ENCODE results near the gene KIRREL1. TPM values are rescaled to one million over a fixed set of nuclear protein-coding genes. Genes with fewer than 3 reads are reported as not detected.

Gene KIRREL1
- total RNA-seq, 3 donors from 2014 or later, result 3.4 to 29.5 (median 13.5) TPM

DNA sequence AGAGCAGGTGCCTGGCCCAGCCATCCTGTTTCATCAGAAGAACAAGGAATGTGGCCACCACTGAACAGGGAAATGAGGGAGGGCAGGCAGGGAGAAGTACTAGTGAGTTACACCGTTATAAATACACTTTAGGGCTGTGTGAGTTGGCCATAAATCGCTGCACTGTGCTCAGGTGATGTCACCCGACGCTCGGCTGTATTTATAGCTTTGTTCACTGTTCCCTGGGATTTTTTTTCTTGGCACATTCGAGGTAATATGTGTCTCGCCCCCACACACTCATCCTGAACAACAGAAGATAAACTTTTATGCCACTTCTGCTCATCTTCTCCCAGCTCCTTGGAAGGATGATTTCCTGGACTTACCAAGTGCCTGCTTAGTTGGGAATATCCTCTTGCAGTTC, 9.0 kb upstream of the KIRREL1 start:
- peak in 1 of 3 donors; percentile 28 for DNase-seq
- Histone ChIP-seq H3K36me3 (ENCODE audit: low read depth) (no peaks in the 10 kb centered on the region), H3K9me3 (no peaks in the 10 kb centered on the region), H3K4me1 (ENCODE audit: low read depth) (no peaks in the 10 kb centered on the region), H3K4me3 (no peak overlapping the region)
- TF ChIP-seq, protein P1, sequence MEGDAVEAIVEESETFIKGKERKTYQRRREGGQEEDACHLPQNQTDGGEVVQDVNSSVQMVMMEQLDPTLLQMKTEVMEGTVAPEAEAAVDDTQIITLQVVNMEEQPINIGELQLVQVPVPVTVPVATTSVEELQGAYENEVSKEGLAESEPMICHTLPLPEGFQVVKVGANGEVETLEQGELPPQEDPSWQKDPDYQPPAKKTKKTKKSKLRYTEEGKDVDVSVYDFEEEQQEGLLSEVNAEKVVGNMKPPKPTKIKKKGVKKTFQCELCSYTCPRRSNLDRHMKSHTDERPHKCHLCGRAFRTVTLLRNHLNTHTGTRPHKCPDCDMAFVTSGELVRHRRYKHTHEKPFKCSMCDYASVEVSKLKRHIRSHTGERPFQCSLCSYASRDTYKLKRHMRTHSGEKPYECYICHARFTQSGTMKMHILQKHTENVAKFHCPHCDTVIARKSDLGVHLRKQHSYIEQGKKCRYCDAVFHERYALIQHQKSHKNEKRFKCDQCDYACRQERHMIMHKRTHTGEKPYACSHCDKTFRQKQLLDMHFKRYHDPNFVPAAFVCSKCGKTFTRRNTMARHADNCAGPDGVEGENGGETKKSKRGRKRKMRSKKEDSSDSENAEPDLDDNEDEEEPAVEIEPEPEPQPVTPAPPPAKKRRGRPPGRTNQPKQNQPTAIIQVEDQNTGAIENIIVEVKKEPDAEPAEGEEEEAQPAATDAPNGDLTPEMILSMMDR (IDR thresholded peaks at IDR 0.05), result no peak
- intact Hi-C loops (cut with DNase I, micrococcal nuclease), result no loop called here
- ATAC-seq, result peak; percentile 98

DNA sequence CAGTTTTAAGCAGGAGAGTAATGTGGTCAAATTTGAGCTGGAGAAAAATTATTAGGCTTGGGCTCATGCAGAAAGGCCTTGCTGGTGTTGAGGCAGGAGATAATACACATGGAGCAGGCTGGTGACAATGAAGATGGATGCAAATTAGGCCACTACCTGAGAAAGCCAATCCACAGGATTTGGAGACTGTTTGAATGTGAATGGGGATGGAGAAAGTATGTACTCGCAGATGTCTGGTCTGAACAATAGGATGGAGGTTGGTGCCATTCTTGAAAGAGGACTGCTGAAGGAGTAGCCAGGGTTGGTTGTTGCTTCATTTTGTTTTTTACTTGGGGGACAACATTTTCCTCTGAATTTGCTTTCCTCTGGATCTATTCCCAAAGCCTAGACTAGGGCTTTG, 8.0 kb upstream of the KIRREL1 start:
- no peaks in the 10 kb centered on the region for H3K36me3 ChIP-seq (ENCODE audit: low read depth)
- no peak overlapping the region for H3K4me3 ChIP-seq
- TF ChIP-seq, protein P1 (IDR thresholded peaks at IDR 0.05), result no peak
- H3K9me3 ChIP-seq, result no peaks in the 10 kb centered on the region
- DNase-seq (no peak), ATAC-seq (no peak)
- no peaks in the 10 kb centered on the region for H3K4me1 ChIP-seq (ENCODE audit: low read depth)
- intact Hi-C loops (cut with DNase I, micrococcal nuclease), result no loop called here

DNA sequence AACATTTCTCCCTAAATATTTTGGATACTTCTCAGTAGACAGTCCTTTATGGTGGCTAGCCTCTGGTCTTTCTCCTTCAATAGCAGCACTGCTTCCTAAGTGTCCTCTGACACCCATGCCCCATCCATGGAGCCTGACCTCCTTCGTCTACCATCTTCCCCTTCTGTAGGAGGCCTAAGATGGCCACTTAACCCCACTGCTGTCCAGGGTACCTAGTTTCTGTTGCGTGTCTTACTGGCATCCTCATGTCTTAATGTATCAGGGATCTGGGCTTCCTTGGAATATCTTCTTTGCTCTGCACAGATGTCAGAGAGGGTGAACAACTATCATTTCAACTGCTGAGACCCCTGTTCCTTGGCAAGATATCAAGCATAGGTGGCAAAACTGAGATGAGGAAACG, 5.4 kb upstream of the KIRREL1 start:
- H3K4me3 ChIP-seq, result no peak overlapping the region
- H3K4me1 ChIP-seq (ENCODE audit: low read depth), result peaks cover 2% of the 10 kb centered on the region
- TF ChIP-seq, protein P1 (IDR thresholded peaks at IDR 0.05), result no peak
- no peaks in the 10 kb centered on the region for H3K9me3 ChIP-seq
- ATAC-seq (no peak), DNase-seq (no peak)
- intact Hi-C loops (cut with DNase I, micrococcal nuclease), result no loop called here
- H3K36me3 ChIP-seq (ENCODE audit: low read depth), result no peaks in the 10 kb centered on the region

DNA sequence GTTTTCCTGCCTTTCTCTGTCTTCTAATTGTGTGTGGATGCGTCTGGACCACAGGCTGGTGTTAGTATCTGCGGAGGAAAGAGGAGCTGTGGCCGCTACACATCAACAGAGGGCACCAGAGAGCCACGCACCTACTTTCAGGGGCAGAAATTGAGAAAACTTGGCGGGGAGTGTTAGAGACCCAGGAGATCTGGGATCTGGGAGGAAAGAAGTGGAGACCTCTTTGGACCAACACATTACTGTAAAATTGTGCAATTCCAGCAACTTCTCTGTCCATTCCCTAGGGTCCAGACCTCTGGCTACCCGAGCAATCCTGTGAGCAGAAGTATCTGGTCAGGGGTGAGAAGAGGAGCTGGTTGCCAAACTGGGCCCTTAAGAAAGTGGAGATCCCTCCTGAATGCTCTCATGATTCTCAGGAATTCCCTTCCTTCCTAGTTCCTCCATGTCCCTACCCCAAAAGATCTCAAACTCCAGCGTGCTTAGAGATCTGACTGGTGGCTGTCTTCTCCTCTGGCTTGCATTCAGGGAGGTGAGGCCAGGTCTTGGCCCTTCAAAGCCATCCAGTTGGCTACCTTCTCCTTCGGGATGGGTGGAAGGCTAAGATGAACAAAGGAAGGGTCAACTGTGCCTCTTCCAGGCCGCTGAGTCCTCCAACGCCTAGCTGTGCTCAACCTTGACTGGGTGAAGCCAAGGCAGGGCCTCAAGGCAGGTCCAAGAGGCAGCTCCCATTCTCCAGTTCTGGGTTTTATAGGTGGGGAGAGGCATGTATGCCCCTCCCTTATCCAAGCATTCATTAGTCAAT, 1.2 kb upstream of the KIRREL1 start:
- Histone ChIP-seq H3K4me3 (no peak overlapping the region), H3K36me3 (ENCODE audit: low read depth) (no peaks in the 10 kb centered on the region), H3K4me1 (ENCODE audit: low read depth) (peaks cover 2% of the 10 kb centered on the region), H3K9me3 (no peaks in the 10 kb centered on the region)
- peak in 2 of 3 donors; percentile 72 to 80 for DNase-seq
- TF ChIP-seq, protein P1 (IDR thresholded peaks at IDR 0.05), result peak; percentile 92
- peak; percentile 77 for ATAC-seq
- intact Hi-C loops (cut with DNase I, micrococcal nuclease), result loop anchor here (5.0 kb wide), 2 partner anchors 45 to 95 kb away; no protein-coding TSS in a partner anchor

DNA sequence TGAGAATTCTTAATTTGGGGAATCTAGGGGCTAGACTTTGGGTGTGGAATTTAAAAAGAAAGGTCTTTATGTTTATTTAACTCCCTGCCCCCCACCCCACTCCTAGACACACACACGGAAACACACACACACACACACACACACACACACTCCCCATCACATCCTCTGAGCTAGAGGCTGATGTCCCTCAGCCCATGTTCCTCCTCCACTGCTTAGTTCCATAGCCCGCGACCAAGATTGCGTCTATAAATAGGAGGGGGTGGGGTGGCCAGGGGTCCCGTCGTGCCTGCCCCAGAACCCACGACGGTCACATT, 655 bp upstream of the KIRREL1 start:
- H3K4me3 ChIP-seq, result no peak overlapping the region
- TF ChIP-seq, protein P1 (IDR thresholded peaks at IDR 0.05), result no peak
- ATAC-seq, result no peak

More for the DNA sequence above, 655 bp upstream of the KIRREL1 start:
- Histone ChIP-seq H3K4me1 (ENCODE audit: low read depth) (peaks cover 2% of the 10 kb centered on the region), H3K36me3 (ENCODE audit: low read depth) (no peaks in the 10 kb centered on the region), H3K9me3 (no peaks in the 10 kb centered on the region)
- DNase-seq, result no peak
- intact Hi-C loops (cut with DNase I, micrococcal nuclease), result loop anchor here (5.0 kb wide), 2 partner anchors 45 to 95 kb away; no protein-coding TSS in a partner anchor

Data from mucosa of descending colon (tissue), 3 donors.